NCI-H2029 (cell line): ENCODE data around the gene AVEN.
A peak's percentile ranks its signal among the peaks of the same experiment; 100 is the strongest.

ENCODE experiments used
- DNase-seq: peaks from one replicate; lab custom pipeline; 2025; lab: John Stamatoyannopoulos, UW

AVEN gene

DNA sequence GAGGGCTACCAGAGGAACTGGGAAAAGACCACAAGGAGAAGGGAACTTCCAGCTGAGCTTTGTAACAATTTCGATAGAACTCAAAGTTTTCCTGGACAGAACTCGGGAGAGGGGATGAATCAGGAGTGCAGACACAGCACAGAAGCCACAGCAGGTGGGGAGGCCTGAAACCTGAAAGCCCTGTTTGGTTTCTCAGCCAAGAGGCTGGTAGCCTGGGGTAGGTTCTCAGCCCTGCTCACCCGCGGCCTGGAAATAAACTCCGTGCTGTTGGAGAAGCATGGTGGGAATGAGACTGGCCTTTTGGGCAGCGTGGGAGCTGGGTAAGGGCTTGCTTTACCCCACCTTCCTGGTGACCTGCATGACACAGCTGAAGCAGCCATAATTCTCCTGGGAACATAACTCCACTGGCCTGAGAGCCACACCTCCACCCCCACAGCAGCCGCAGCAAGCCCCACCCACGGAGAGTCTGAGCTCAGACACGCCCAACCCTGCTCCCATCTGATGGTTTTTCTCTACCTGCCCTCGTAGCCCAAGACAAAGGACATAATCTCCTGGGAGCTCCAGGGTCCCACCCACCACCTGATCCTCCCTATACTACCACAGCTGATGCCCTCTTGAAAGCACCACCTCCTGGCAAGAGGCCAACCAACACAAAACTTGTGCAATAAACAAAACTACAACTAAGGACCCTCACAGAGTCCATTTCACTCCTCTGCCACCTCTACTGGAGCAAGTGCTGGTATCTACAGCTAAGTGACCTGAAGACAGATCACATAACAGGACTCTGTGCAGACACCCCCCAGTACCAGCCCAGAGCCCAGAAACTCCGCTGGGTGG, 123.2 kb downstream of the AVEN start:
- DNase-seq, result no peak

GRCh38 chr15:33913459-33913858, 125.5 kb downstream of the AVEN start:
- no peak for DNase-seq

DNA sequence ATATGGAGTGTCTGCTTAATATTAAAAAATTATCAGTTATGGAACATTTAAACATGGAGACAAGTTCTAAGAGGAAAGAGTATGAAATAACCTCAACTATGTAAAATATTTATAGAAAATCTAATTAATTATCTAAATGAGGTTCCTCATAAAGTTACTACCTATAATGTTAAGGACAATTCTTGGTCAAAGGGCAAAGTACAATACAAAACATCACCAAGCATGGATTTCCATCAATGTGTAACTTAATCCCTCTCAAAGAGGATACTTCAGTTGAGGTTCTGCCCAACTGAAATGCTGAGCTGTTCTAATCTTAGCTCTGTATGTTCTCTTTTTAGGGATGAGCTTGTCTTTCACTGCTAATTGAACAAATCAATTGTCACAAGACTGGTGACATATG, 126.7 kb downstream of the AVEN start:
- DNase-seq, result no peak

DNA sequence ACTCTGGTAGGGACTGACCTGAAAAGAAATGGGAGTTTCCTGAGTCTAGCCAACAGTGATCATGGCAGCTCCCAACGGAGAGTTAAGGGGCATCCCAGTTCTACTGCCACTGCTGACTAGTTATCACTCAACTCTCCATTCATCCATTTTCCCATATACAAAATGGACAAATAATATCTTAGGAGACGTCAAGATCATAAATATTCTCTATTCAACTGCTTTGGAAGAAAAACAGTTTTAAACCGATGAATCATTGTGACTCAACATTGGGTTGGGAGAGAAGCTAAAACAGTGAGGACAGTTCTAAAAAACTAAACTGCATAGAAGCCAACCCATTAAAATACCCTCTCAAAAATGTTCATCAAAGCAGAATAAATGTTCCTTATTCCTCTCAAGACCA, 128.3 kb downstream of the AVEN start:
- no peak for DNase-seq

- no peak for DNase-seq
Observed at GRCh38 chr15:33908406-33908805, 130.6 kb downstream of the AVEN start.

DNA sequence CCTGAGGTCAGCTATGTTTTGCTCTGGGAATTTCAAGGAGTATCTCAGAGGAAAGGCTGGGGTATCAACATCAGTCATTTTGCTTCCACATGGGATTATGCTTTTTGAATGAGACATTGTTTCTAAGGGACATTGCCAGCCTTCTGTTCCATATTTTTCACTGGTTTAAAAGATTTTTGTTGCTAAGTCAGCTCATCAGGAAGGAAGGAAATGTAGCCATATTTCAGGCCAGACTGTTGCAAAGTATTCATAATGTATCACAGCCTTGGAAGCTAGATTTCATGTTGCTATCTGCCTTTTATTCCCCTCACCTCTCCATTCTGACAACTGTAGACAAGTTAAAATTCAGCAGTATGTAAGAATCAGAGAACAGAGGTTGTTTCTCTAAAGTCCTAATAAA, 131.7 kb downstream of the AVEN start:
- no peak for DNase-seq

DNA sequence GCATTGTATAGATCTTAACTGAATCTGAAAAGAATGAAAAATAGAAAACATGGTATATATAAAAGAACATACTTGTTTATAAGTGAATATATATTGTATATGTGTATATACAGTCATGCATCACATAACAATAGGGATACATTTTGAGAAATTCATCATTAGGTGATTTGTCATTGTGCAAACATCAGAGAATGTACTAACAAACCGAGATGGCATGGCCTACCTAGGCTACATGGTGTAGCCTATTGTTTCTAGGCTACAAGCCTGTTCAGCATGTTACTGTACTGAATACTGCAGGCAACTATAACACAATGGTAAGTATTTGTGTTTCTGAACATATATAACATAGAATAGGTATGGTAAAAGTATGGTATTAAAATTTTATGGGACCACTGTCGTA, 135.3 kb downstream of the AVEN start:
- DNase-seq, result no peak

GRCh38 chr15:33902043-33902442, 137.0 kb downstream of the AVEN start:
- DNase-seq, result no peak

GRCh38 chr15:33894193-33894592, 144.8 kb downstream of the AVEN start:
- no peak for DNase-seq

DNA sequence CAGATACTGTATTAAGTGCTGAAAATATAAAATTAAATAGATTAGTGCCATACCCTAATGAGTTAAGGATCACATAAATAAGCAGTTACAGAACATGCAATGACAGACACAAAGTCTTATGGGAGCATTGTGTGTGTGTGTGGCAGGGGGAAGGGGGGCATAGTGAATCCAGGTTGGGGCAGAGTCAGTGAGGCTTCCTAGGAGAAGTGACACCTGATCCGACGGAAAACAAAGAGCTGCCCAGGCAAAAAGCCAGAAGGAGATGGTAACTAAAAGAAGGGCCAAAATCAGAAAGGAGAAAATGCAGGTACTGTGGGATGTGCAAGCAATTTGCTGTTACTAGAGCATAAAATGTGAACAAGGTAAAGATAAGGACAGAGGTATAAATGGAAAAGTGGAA, 150.8 kb downstream of the AVEN start:
- peak; percentile 10 for DNase-seq

- no peak for DNase-seq
Observed at GRCh38 chr15:33882921-33883320, 156.1 kb downstream of the AVEN start.

DNA sequence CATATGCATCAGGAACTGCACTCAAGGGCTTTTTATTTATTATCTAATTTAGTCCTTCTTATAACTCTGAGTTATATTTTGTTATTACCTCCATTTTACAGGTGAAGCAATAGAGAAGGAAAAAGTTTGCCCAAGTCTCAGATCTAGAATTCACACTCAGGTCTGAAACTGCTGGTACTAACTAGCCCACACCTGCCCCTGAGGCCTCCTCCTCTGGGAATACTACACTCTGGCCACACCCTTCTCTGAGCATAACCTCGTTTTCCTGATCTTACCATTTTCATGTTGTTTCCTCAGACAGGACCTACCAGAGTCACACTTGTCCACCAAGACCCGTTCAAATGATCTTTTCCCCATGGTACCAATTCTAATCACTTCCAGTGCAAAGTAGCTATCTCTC, 164.8 kb downstream of the AVEN start:
- no peak for DNase-seq

DNA sequence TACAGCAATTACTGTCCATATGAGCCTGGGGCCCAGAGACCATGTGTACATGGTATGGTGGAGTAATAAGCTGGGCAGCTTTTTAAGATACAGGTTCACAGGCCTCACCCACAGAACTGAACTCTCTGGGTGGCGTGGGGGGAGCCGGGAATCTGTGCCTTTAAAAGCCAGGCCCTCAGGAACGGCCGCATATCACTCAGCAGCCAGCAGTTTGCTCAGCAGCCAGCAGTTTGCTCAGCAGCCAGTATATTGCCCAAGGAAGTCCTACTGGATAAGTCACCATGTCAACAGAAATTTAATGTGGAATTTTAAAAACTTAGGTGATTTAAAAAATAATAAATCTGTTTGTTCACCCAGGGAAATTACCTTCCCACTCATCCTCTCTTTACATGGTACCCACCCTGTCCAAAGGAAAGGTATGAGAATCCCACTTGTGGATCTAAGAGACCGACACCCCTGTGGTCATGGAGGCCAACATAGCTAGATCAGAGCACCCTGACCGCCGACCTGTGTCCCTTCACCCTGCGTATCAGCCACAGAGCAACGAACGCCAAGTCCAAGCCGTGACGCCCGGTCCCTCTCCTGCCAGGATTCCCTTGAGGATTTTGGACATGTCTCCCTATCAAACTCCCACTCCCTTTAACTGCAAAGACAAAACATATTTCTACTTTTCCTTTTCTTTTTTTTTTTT, 166.4 kb downstream of the AVEN start:
- DNase-seq, result no peak

- no peak for DNase-seq
Observed at GRCh38 chr15:33871980-33872379, 167.0 kb downstream of the AVEN start.

- no peak for DNase-seq
Observed at GRCh38 chr15:33866101-33866737, 172.8 kb downstream of the AVEN start.

GRCh38 chr15:33865416-33865815, 173.6 kb downstream of the AVEN start:
- no peak for DNase-seq

DNA sequence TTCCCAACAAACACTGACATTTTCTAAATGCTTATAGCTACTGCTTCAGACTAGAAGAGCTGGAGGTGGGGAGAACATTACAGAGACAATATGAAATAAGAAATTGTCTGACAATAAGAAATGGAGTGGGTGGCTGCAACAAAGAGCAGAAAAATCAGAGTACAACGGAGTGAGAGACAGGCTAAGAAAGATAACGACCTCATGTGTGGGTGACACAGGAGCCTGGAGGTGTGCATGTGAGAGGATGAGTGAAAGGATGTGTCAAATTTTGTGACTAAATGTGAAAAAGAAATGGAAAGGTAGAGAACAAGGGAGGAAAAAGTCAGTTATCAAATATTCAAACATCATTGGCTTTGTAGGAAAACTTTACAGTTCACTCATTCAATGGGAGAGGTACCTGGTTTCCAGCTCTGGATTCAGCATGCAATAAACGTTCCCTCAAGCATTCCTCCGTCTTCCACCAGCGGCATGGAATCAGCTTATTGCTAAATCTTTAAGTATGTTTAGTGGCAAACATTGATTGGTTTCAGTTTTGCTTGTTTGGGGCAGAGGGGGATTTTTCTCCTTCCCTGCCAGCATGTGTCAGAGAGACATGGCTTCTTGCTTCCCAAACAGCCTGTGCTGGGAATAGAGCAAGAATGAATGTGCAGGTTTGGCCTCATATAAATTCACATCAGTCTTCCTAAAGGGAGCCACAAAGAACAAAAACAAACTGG, 174.5 kb downstream of the AVEN start:
- DNase-seq, result no peak

DNA sequence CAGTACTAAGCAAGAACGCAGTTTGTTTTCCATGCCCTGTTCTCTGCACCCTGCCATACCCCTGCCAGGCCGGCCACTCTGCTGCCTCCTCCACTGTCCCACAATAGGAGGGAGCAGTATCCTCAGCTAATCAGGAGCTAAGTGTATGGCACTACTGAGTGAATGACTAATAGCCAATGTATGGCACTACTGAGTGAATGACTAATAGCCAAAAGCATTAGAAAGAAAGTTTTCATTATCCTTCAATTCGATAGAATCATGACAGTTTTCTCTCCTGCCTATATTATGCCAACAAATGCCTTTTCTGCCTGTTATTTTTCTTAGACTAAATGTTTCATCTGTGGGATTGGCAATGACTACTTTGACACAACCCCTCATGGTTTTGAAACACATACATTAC, 178.2 kb downstream of the AVEN start:
- no peak for DNase-seq

DNA sequence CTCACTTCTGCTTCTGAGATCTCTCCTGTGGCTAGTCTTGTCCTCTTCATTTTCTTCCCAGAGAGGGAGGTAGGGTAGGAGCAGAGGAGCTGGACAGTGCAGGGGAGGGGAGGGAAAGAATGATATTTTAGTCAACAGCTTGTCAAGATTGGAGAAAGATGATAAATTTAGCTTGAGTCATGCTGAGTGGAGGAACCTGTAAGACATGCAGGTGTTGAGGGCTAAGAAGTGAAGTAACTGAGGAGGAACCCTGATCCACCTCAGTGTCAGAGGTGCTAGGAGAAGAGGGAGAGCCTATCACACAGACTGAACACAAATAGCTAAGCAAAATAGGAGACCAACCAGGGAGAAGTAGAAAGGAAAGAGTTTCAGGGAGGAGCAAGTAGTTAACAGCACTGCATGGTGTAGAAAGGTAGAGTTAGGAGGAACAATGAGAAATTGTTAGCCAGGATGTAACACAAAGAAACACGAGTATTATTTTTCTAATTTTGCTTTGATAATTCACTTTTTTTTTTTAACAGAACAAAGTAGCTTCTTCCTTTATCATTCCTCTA, 178.9 kb downstream of the AVEN start:
- no peak for DNase-seq

DNA sequence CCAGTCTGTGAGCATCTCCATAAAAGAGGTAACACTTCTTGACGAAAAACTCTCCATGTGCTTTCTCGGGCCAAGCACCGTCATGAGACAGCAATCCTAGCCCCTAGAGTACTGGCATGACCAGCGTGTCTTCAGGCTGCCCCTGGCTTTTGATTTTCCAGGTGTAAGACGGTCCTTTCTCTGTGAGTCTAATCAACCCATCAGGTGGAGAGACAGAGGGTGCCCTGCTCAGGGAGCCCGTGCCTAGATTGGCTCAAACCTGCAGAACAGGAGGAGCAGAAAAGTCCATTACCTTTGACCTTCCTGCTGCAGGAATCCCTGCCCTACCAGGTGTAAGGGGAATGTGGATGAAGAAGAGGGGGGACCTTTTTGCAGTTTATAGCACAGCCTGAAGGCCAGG, 180.2 kb downstream of the AVEN start:
- DNase-seq, result no peak

DNA sequence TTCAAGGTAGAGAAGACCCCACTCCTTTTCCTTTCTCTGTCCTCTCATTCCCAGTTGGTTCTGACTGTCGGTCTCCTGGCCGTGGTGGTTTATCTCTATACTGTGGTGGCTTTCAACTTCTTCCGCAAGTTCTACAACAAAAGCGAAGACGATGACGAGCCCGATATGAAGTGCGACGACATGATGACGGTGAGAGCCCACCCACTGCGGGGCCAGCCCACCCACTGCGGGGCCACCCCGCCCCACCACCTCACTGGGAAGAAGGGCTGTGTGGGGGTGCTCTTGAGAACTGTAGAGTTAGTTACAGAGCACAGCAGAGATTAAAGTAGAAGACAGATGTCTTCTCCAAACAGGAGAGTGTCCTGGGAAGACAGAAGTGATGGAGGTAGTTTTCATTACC, 181.3 kb downstream of the AVEN start:
- DNase-seq, result no peak

DNA sequence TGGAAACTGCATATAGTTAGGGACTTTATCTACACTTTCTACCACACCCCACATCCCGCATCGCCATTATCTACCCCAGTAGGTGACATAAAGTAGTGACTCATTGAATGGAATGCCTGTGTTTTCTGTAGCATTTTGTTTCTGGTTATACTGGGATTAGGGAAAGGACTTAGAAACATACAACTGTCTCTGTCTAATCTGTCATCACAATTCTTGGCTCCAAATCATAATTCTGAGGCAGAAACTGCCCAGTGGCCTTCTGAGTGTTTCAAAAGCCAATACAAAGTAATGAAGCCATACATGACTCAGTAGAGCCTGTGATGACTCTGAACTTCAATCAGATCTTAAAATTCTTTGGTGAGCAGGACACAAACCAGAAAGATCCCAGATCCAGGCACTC, 186.4 kb downstream of the AVEN start:
- DNase-seq, result no peak
